NB4 (cell line): ENCODE results near the gene DNAJC27.
"Not testable (repeated sequence)": the region's sequence is repeated elsewhere in the genome, so short reads cannot be mapped to it uniquely, and the experiment has no call there.

Experiments
- DNase-seq: peaks from one replicate; pipeline ENCODE4 v3.0.0; 2010; ENCODE audit warnings: low read depth
- H3K4me3 ChIP-seq: one replicate; pipeline ENCODE4 v1.5.1; 2011; ENCODE audit warnings: mild to moderate bottlenecking, low read depth, low read length, moderate library complexity
- MYC ChIP-seq: IDR thresholded peaks from 2 replicates; pipeline ENCODE4 v1.6.1; 2011; ENCODE audit warnings: low read depth, low read length
- POLR2A ChIP-seq: IDR thresholded peaks from 2 replicates; pipeline ENCODE4 v1.6.1; 2011; ENCODE audit warnings: mild to moderate bottlenecking; ENCODE audit not compliant: insufficient read length; ENCODE audit errors: extremely low read depth
- TF ChIP-seq, protein P1 (sequence below): IDR thresholded peaks from 2 replicates; pipeline ENCODE4 v1.6.1; 2011; ENCODE audit warnings: low read depth, low read length
- TF ChIP-seq, protein P2 (sequence below): IDR thresholded peaks from one replicate; pipeline ENCODE4 v1.5.1; 2012; ENCODE audit warnings: low read depth, low read length

The DNAJC27 gene

DNA sequence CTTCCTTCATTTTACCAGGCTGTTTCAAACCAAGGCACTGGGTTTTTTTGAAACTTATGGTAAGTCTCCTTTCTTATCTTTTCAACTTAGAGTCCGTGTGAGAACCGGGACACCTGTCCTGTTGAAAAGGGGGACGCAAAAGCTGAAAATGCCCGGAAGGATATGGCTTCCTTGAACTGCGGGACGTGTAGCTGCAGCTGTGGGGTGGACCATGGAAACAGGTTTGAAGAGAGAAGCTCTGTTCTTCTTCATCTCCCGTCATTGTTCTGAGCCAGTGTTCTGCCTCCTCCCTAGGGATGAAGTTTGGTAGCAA is 29.5 kb upstream of the DNAJC27 start:
- DNase-seq: no peak
- H3K4me3 ChIP-seq: no peak overlapping the region
- TF ChIP-seq, protein P1, sequence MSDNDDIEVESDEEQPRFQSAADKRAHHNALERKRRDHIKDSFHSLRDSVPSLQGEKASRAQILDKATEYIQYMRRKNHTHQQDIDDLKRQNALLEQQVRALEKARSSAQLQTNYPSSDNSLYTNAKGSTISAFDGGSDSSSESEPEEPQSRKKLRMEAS: no peak
- TF ChIP-seq, protein P2, sequence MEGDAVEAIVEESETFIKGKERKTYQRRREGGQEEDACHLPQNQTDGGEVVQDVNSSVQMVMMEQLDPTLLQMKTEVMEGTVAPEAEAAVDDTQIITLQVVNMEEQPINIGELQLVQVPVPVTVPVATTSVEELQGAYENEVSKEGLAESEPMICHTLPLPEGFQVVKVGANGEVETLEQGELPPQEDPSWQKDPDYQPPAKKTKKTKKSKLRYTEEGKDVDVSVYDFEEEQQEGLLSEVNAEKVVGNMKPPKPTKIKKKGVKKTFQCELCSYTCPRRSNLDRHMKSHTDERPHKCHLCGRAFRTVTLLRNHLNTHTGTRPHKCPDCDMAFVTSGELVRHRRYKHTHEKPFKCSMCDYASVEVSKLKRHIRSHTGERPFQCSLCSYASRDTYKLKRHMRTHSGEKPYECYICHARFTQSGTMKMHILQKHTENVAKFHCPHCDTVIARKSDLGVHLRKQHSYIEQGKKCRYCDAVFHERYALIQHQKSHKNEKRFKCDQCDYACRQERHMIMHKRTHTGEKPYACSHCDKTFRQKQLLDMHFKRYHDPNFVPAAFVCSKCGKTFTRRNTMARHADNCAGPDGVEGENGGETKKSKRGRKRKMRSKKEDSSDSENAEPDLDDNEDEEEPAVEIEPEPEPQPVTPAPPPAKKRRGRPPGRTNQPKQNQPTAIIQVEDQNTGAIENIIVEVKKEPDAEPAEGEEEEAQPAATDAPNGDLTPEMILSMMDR: no peak
- no peak for TF ChIP-seq MYC
- no peak for TF ChIP-seq POLR2A

DNA sequence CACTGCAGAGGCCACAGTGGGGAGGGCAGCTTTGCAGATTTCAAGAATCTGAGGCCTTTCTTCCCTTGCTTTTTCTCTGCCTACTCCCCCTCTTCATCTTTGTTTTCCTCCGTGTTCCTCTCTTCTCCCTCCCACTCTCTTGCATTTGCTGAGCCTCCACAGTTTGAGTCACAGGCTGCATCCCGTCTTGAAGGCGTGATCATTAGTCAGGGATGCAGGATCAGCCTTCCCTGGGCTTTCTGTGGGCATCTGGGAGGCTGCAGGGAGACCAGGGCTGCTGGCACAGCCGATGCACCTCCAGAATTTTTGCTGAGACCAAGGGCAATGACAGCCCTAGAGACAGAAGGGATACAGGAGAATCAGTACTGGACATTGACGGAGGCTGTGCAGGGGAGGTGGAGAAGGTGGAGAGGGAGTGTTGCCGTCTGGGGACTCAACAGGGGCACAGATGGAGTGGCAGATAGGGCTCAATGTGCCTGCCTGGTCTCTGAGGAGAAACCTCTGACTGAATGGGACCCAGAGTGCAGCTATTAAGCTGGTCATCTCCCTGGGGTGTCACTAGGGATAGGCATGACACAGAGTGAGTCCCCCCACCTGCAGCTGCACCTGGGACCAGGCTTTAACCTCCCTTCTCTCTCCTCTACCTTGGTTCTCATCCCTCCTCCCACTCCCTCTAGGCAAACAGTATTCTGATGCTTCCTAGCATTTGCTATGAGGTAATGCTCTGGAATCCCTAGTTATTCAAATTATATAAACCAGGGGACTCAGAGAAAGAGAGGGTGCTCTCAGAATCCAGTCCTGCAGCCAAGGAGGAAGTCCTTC is 29.0 kb upstream of the DNAJC27 start:
- no peak overlapping the region for H3K4me3 ChIP-seq
- DNase-seq: no peak
- TF ChIP-seq POLR2A: no peak
- TF ChIP-seq MYC: no peak
- TF ChIP-seq, protein P1: no peak
- TF ChIP-seq, protein P2: no peak

DNA sequence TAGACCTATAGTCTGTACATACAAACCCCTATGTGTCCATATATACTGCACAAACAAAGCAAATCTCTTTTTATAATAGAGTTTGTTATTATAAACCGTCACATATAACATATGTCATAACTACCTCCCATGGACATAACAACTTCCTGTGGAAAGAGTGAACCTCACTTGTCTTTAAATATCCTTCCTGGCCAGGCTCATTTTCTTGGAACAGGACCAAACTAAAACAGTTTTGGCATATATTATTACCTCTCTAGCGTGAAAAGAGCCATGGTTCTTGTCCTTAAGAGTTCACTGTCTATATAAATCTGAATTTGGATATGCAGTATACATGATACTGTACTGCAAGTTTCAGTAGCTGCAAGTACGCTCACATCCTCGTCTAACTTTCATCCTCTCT is 28.3 kb upstream of the DNAJC27 start:
- H3K4me3 ChIP-seq: no peak overlapping the region
- no peak for TF ChIP-seq MYC
- TF ChIP-seq, protein P1: no peak
- no peak for TF ChIP-seq POLR2A
- TF ChIP-seq, protein P2: no peak
- DNase-seq: no peak

DNA sequence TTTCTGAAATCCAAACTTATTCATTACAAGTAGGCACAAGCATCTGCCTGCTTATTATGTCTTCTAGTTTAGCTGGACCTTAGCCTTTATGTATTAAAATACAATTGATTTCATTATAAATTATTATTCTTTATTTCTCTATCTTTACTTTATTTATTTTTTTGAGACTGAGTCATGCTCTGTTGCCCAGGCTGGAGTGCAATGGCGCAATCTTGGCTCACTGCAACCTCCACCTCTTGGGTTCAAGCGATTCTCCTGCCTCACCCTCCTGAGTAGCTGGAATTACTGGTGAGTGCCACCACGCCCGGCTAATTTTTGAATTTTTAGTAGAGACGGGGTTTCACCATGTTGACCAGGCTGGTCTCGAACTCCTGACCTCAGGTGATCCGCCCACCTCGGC is 27.3 kb upstream of the DNAJC27 start:
- H3K4me3 ChIP-seq, DNase-seq: not testable (repeated sequence)

DNA sequence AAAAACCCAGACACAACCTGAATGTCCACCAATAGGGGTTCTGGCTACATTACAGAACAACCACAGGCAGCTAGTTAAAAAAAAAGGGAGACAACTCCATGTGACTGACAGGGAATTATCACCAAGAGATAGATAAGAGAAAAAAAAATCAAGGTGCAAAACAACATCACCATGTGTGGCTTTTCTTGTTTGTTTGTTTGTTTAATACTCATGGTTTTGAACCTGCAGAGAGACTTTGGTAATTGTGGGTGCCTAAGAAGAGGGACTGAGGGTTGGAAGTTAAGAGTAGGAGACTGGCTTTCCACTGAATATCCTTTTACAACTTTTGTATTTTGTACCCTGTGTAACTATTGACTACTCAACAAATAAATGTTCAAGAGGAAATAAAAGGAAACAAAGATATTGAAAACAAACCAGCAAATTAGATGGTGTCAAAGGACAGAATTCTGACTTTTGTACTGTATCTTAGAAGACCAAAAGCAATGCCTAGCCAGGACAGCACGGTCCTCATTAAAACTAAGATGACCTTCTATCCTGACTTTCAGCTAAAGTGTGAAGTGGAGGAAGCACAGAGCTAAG is 22.5 kb upstream of the DNAJC27 start:
- no peak overlapping the region for H3K4me3 ChIP-seq
- DNase-seq: no peak
- TF ChIP-seq, protein P1: no peak
- TF ChIP-seq, protein P2: no peak

DNA sequence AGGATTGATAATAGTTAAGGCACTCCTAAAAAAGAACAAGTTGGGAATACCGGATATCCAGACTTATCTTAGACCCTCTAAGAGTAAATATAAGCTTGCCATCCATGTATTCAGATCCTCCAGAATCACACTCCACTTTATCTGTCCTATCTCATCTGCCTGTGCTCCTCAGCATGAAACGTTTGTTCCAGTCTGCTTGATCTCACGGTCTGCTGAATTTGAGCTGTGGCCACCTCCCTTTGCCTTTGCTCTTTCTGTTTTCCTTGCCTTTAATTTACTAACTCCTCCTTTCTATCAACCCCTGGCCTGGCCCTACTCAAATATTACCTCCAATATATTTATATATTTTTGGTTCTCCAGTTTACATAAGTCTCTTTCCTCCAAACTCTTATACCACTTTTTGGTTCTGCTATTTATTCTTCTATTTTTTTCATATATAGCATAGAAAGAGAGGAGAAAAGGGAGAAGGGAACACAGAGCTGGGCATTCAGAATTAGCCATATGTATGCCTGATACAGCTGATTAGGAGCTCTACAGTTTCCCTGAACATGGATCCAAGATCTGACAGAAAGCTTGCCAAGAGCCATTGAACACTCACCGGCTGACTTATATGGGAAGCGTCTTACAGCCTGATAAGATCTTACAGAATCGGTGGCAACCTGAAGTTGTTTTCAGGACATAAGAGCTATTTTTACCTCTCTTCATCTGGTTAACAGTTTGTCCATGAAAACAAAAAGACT is 21.8 kb upstream of the DNAJC27 start:
- H3K4me3 ChIP-seq: no peak overlapping the region
- no peak for DNase-seq
- TF ChIP-seq, protein P1: no peak
- TF ChIP-seq MYC (no peak), POLR2A (no peak)
- TF ChIP-seq, protein P2: no peak
